ENCODE measurements around the gene AFF3. TPM values are rescaled to one million over a fixed set of nuclear protein-coding genes. Genes with fewer than 3 reads are reported as not detected.

Gene AFF3
- total RNA-seq, 4 donors from 2014 or later = 3.1 to 5.0 (median 3.7) TPM

DNA sequence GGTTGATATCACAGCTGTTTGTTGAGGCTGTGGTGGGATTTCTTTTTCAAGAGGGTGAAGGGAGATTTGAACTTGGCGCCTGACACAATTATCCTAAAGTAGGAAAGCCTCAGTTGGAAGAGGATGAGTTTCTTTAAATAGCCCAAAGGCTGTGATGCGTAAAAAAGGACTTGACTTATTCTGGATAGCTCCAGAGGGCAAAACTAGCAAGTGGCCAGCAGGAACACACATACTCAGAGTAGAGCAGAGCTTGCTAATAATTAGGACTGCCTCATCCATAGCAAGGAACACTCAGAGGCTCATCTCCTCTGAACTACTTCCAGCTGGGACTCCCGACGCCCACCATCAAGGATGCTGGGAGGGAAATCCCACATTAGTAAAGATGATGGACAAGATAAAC is 74.0 kb downstream of the AFF3 start:
- H3K27me3 ChIP-seq = no peaks in the 10 kb centered on the region
- no peaks in the 10 kb centered on the region for H3K36me3 ChIP-seq
- no peak for TF ChIP-seq EP300 (IDR thresholded peaks at IDR 0.05)
- TF ChIP-seq, protein P1, sequence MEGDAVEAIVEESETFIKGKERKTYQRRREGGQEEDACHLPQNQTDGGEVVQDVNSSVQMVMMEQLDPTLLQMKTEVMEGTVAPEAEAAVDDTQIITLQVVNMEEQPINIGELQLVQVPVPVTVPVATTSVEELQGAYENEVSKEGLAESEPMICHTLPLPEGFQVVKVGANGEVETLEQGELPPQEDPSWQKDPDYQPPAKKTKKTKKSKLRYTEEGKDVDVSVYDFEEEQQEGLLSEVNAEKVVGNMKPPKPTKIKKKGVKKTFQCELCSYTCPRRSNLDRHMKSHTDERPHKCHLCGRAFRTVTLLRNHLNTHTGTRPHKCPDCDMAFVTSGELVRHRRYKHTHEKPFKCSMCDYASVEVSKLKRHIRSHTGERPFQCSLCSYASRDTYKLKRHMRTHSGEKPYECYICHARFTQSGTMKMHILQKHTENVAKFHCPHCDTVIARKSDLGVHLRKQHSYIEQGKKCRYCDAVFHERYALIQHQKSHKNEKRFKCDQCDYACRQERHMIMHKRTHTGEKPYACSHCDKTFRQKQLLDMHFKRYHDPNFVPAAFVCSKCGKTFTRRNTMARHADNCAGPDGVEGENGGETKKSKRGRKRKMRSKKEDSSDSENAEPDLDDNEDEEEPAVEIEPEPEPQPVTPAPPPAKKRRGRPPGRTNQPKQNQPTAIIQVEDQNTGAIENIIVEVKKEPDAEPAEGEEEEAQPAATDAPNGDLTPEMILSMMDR (IDR thresholded peaks at IDR 0.05) = no peak
- no peak for TF ChIP-seq POLR2A (IDR thresholded peaks at IDR 0.05)
- no peak for TF ChIP-seq POLR2AphosphoS5 (IDR thresholded peaks at IDR 0.05)
- H3K9me3 ChIP-seq = no peaks in the 10 kb centered on the region
- DNase-seq (ENCODE audit: low spot score in 2 of 2) = no peak
- peaks cover 11% of the 10 kb centered on the region for H3K4me1 ChIP-seq
- 75% methylated on average over 4 of the region's 4 CpGs for WGBS
- peak overlapping the region; percentile 34 for H3K27ac ChIP-seq
- no peak overlapping the region for H3K4me3 ChIP-seq

DNA sequence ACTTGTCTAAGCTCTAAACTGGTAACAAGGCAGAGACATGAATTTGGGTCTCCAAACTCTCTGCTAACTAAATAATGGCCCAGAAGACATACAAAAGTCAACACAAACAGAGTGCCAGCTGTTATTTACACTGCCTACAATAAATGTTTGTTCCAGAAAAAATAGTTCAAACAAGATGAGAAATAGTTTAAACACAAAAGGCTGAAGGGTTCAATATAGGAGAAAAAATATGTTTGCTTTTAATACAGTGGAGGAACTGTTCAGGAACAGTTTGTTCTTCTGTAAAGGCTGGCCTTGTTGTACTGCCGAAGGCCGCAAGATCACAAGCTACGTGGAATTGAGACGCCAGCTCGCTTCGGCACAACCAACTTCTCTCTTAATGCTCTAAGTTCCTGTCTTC is 74.6 kb downstream of the AFF3 start:
- TF ChIP-seq POLR2A (IDR thresholded peaks at IDR 0.05) (no peak), EP300 (IDR thresholded peaks at IDR 0.05) (no peak), POLR2AphosphoS5 (IDR thresholded peaks at IDR 0.05) (no peak)
- TF ChIP-seq, protein P1 (IDR thresholded peaks at IDR 0.05) = no peak
- Histone ChIP-seq H3K27me3 (no peaks in the 10 kb centered on the region), H3K9me3 (no peaks in the 10 kb centered on the region), H3K4me1 (peaks cover 11% of the 10 kb centered on the region), H3K4me3 (no peak overlapping the region), H3K36me3 (no peaks in the 10 kb centered on the region), H3K27ac (peak overlapping the region; percentile 21)
- WGBS = 94% methylated on average over 6 of the region's 6 CpGs
- DNase-seq (ENCODE audit: low spot score in 2 of 2) = no peak

DNA sequence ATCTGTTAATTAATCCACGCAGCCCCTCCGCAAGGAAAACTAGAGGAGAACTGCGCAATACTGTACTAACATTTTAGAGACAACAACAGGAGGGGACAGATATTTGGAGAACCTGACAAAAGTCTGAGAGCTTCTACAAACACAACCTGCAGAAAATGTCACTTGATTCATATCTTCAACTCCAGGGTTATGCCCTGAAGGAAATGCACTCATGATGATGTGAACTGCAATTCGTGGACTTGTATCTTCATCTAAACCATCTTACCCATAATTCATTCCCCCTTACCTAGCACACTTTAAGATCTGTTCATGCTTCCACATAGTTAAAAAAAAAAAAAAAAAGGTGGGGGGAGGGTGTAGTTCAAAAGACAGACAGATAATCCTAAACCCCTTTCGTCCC is 75.5 kb downstream of the AFF3 start:
- no peaks in the 10 kb centered on the region for H3K27me3 ChIP-seq
- no peak overlapping the region for H3K4me3 ChIP-seq
- H3K4me1 ChIP-seq = peaks cover 11% of the 10 kb centered on the region
- peak overlapping the region; percentile 21 for H3K27ac ChIP-seq
- TF ChIP-seq, protein P1 (IDR thresholded peaks at IDR 0.05) = no peak
- TF ChIP-seq EP300 (IDR thresholded peaks at IDR 0.05) (no peak), POLR2AphosphoS5 (IDR thresholded peaks at IDR 0.05) (no peak), POLR2A (IDR thresholded peaks at IDR 0.05) (no peak)
- no peaks in the 10 kb centered on the region for H3K9me3 ChIP-seq
- WGBS = 70% methylated on average over 5 of the region's 5 CpGs
- H3K36me3 ChIP-seq = no peaks in the 10 kb centered on the region
- no peak for DNase-seq (ENCODE audit: low spot score in 2 of 2)

DNA sequence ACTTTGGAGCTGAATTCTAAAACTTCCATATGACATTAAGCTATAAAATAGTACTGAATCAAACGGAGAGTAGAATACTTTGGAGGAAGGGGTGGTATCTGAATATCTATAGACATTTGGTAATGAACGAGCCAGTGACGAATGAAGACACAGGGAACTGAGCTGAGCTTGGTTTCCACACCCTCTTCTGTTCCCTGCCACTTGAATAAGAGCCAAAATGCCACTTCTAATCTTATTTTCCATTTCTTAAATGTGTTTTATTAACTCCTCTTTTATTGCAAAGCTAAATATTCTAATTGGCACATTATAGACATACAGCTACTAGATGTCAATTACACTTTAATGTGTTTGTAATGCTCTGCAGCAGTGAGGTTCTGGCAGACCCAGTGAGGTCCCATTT is 76.1 kb downstream of the AFF3 start:
- no peaks in the 10 kb centered on the region for H3K27me3 ChIP-seq
- 20% methylated on average over 3 of the region's 3 CpGs for WGBS
- no peaks in the 10 kb centered on the region for H3K9me3 ChIP-seq
- TF ChIP-seq, protein P1 (IDR thresholded peaks at IDR 0.05) = no peak
- no peak for TF ChIP-seq EP300 (IDR thresholded peaks at IDR 0.05)
- TF ChIP-seq POLR2A (IDR thresholded peaks at IDR 0.05) = no peak
- no peak for TF ChIP-seq POLR2AphosphoS5 (IDR thresholded peaks at IDR 0.05)
- H3K36me3 ChIP-seq = no peaks in the 10 kb centered on the region
- H3K4me3 ChIP-seq = no peak overlapping the region
- DNase-seq (ENCODE audit: low spot score in 2 of 2) = no peak
- no peak overlapping the region for H3K27ac ChIP-seq
- H3K4me1 ChIP-seq = peaks cover 11% of the 10 kb centered on the region

DNA sequence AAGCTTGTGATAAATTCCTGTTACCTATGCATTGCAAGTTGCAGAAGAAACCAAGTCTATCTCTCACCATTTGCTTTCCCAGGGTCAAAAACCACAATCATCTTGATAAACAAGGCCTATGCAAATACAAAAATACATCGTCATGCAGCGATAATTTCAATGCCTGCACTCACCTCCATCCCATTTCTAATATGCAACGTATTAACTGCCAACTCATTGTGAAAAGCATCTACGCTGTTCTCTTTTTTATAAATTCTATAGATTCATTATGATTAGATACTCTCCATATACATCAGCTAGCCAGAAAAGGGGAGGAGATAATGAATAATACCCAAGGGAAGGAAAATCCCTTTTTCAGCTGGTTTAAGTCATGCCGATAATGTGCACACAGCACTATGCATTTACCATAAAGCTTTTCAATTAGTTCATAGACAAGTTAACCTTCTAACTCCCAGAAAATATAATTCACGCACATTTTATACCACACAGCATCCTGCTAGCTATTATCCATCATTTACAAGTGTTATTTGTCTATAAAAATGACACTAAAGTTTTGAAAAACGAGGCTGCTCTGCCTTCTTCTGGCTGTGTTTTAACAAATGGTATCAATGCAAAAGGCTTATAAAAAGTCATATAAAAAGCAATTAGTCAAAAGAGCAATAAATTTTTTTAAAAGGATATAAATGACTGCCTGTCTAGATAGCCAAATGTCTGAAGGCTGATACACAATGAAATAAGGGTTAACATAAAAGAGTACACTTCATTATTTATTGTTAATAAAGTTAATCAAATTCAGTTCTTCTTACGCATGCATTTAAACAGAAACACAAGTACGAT is 77.6 kb downstream of the AFF3 start:
- Histone ChIP-seq H3K4me3 (no peak overlapping the region), H3K27ac (no peak overlapping the region), H3K36me3 (no peaks in the 10 kb centered on the region), H3K9me3 (no peaks in the 10 kb centered on the region), H3K27me3 (no peaks in the 10 kb centered on the region), H3K4me1 (peaks cover 11% of the 10 kb centered on the region)
- TF ChIP-seq POLR2A (IDR thresholded peaks at IDR 0.05) = no peak
- TF ChIP-seq POLR2AphosphoS5 (IDR thresholded peaks at IDR 0.05) = no peak
- TF ChIP-seq EP300 (IDR thresholded peaks at IDR 0.05) = no peak
- TF ChIP-seq, protein P1 (IDR thresholded peaks at IDR 0.05) = no peak
- 80% methylated on average over 9 of the region's 9 CpGs for WGBS
- DNase-seq (ENCODE audit: low spot score in 2 of 2) = no peak
